ENCODE measurements around the gene LMOD2. TPM values are rescaled to one million over a fixed set of nuclear protein-coding genes. Genes with fewer than 3 reads are reported as not detected.

The LMOD2 gene
- total RNA-seq, 1 experiment from 2014 or later, result not detected

GRCh38 chr7:123612024-123612423 is 43.6 kb upstream of the LMOD2 start:
- intact Hi-C loops (cut with micrococcal nuclease; ENCODE audit: unreplicated experiment) (no loop called here), in situ Hi-C loops (cut with HindIII; ENCODE audit: low pct_unique_long_range_greater_than_20kb, low sequenced_read_pairs) (no loop called here)
- TF ChIP-seq POLR2AphosphoS5 (IDR thresholded peaks at IDR 0.05; ENCODE audit: low read depth, low read length) (no peak), CTCF (IDR thresholded peaks at IDR 0.05) (no peak), REST (IDR thresholded peaks at IDR 0.05; ENCODE audit: insufficient read depth in 1 of 2, low read depth in 2 of 2, low read length in 1 of 2) (no peak), TCF7L2 (IDR thresholded peaks at IDR 0.05; ENCODE audit: low read depth, low read length) (no peak), SIN3A (IDR thresholded peaks at IDR 0.05; ENCODE audit: borderline replicate concordance, insufficient read depth, low read depth, low read length) (no peak)
- H3K4me1 ChIP-seq (ENCODE audit: control insufficient read depth, insufficient read depth, low read length), result no peaks in the 10 kb centered on the region
- ATAC-seq (no peak), DNase-seq (ENCODE audit: low read depth, low spot score) (no peak)
- ChIA-PET CTCF (no interaction called here), POLR2A (no interaction called here)
- no peaks in the 10 kb centered on the region for H3K9me3 ChIP-seq (ENCODE audit: control insufficient read depth, insufficient read depth, low read depth, low read length)
- H3K36me3 ChIP-seq (ENCODE audit: control insufficient read depth, insufficient read depth, low read length), result no peaks in the 10 kb centered on the region
- no TSS peak for BruUV-seq (replicated peaks)
- H3K27me3 ChIP-seq (ENCODE audit: control insufficient read depth, insufficient read depth, low read length), result no peaks in the 10 kb centered on the region; the same call in 1 of the 2 replicates
- H3K4me3 ChIP-seq (ENCODE audit: low read depth in 2 of 2, low read length in 2 of 2), result no peak overlapping the region
- H3K27ac ChIP-seq (ENCODE audit: low read length), result no peak overlapping the region

- no peak for DNase-seq (ENCODE audit: low read depth, low spot score)
- BruUV-seq (replicated peaks), result no TSS peak
- H3K27me3 ChIP-seq (ENCODE audit: control insufficient read depth, insufficient read depth, low read length), result no peaks in the 10 kb centered on the region; the same call in 1 of the 2 replicates
- no peaks in the 10 kb centered on the region for H3K9me3 ChIP-seq (ENCODE audit: control insufficient read depth, insufficient read depth, low read depth, low read length)
- no peak for TF ChIP-seq SIN3A (IDR thresholded peaks at IDR 0.05; ENCODE audit: borderline replicate concordance, insufficient read depth, low read depth, low read length)
- TF ChIP-seq POLR2AphosphoS5 (IDR thresholded peaks at IDR 0.05; ENCODE audit: low read depth, low read length), result no peak
- TF ChIP-seq CTCF (IDR thresholded peaks at IDR 0.05), result no peak
- TF ChIP-seq REST (IDR thresholded peaks at IDR 0.05; ENCODE audit: insufficient read depth in 1 of 2, low read depth in 2 of 2, low read length in 1 of 2), result no peak
- TF ChIP-seq TCF7L2 (IDR thresholded peaks at IDR 0.05; ENCODE audit: low read depth, low read length), result no peak
- no peaks in the 10 kb centered on the region for H3K36me3 ChIP-seq (ENCODE audit: control insufficient read depth, insufficient read depth, low read length)
- no peaks in the 10 kb centered on the region for H3K4me1 ChIP-seq (ENCODE audit: control insufficient read depth, insufficient read depth, low read length)
- ATAC-seq, result no peak
- no peak overlapping the region for H3K4me3 ChIP-seq (ENCODE audit: low read depth in 2 of 2, low read length in 2 of 2)
- POLR2A ChIA-PET, result no interaction called here
- CTCF ChIA-PET, result no interaction called here
- intact Hi-C loops (cut with micrococcal nuclease; ENCODE audit: unreplicated experiment), result no loop called here
- in situ Hi-C loops (cut with HindIII; ENCODE audit: low pct_unique_long_range_greater_than_20kb, low sequenced_read_pairs), result no loop called here
- H3K27ac ChIP-seq (ENCODE audit: low read length), result no peak overlapping the region
Measured at GRCh38 chr7:123615344-123615743, 40.3 kb upstream of the LMOD2 start.

Data from Panc1 (cell line).